Measurements from ENCODE around the gene RND2. TPM values are rescaled to one million over a fixed set of nuclear protein-coding genes. Genes with fewer than 3 reads are reported as not detected.
"Not testable (repeated sequence)": the region's sequence is repeated elsewhere in the genome, so short reads cannot be mapped to it uniquely, and the experiment has no call there.

RND2 gene
- total RNA-seq, 4 donors from 2014 or later = 2.7 to 3.2 (median 2.8) TPM

- TF ChIP-seq EP300 (IDR thresholded peaks at IDR 0.05) = no peak
- no peak for TF ChIP-seq CTCF (IDR thresholded peaks at IDR 0.05)
- no peak for TF ChIP-seq POLR2AphosphoS5 (IDR thresholded peaks at IDR 0.05)
- no peak for TF ChIP-seq POLR2A (IDR thresholded peaks at IDR 0.05; ENCODE audit: low read depth)
- no peaks in the 10 kb centered on the region for H3K9me3 ChIP-seq
Measured at GRCh38 chr17:43040655-43041054, 15.6 kb downstream of the RND2 start.

GRCh38 chr17:43042025-43042628, 17.1 kb downstream of the RND2 start:
- WGBS = 71% methylated on average over 5 of the region's 5 CpGs
- intact Hi-C loops (cut with DNase I) = no loop called here
- Histone ChIP-seq H3K9me3 (no peaks in the 10 kb centered on the region), H3K4me1 (no peaks in the 10 kb centered on the region), H3K27ac (replicated peaks in 1 of 4) (no peak overlapping the region), H3K36me3 (no peaks in the 10 kb centered on the region), H3K4me3 (no peak overlapping the region), H3K27me3 (no peaks in the 10 kb centered on the region)
- DNase-seq (ENCODE audit: extremely low spot score) = no peak
- no peak for TF ChIP-seq POLR2AphosphoS5 (IDR thresholded peaks at IDR 0.05)

More at GRCh38 chr17:43040655-43041054, 15.6 kb downstream of the RND2 start:
- Histone ChIP-seq H3K4me3 (no peak overlapping the region), H3K4me1 (no peaks in the 10 kb centered on the region), H3K36me3 (no peaks in the 10 kb centered on the region), H3K27ac (replicated peaks in 1 of 4) (no peak overlapping the region), H3K27me3 (no peaks in the 10 kb centered on the region)
- WGBS = 86% methylated on average over 2 of the region's 2 CpGs
- intact Hi-C loops (cut with DNase I) = no loop called here
- DNase-seq (ENCODE audit: extremely low spot score) = no peak

GRCh38 chr17:43043307-43043706, 18.3 kb downstream of the RND2 start:
- no peaks in the 10 kb centered on the region for H3K36me3 ChIP-seq

GRCh38 chr17:43044024-43044423, 19.0 kb downstream of the RND2 start:
- H3K4me1 ChIP-seq = no peaks in the 10 kb centered on the region
- 93% methylated on average over 3 of the region's 4 CpGs for WGBS
- intact Hi-C loops (cut with DNase I) = no loop called here

More at GRCh38 chr17:43043307-43043706, 18.3 kb downstream of the RND2 start:
- H3K4me1 ChIP-seq = no peaks in the 10 kb centered on the region
- H3K9me3 ChIP-seq = no peaks in the 10 kb centered on the region
- H3K4me3 ChIP-seq = no peak overlapping the region
- no peak overlapping the region for H3K27ac ChIP-seq (replicated peaks in 1 of 4)
- intact Hi-C loops (cut with DNase I) = no loop called here
- no peak for DNase-seq (ENCODE audit: extremely low spot score)
- TF ChIP-seq CTCF (IDR thresholded peaks at IDR 0.05) (no peak), EP300 (IDR thresholded peaks at IDR 0.05) (no peak), POLR2A (IDR thresholded peaks at IDR 0.05; ENCODE audit: low read depth) (no peak), POLR2AphosphoS5 (IDR thresholded peaks at IDR 0.05) (no peak)
- H3K27me3 ChIP-seq = no peaks in the 10 kb centered on the region

GRCh38 chr17:43051969-43052368, 26.9 kb downstream of the RND2 start:
- no peak for DNase-seq (ENCODE audit: extremely low spot score)
- H3K9me3 ChIP-seq = no peaks in the 10 kb centered on the region
- TF ChIP-seq CTCF (IDR thresholded peaks at IDR 0.05) (no peak), POLR2AphosphoS5 (IDR thresholded peaks at IDR 0.05) (no peak), POLR2A (IDR thresholded peaks at IDR 0.05; ENCODE audit: low read depth) (no peak), EP300 (IDR thresholded peaks at IDR 0.05) (no peak)
- 100% methylated on average over 1 of the region's 1 CpG for WGBS
- intact Hi-C loops (cut with DNase I) = no loop called here
- no peaks in the 10 kb centered on the region for H3K27me3 ChIP-seq
- H3K4me1 ChIP-seq = no peaks in the 10 kb centered on the region
- H3K27ac ChIP-seq (replicated peaks in 1 of 4) = no peak overlapping the region
- no peak overlapping the region for H3K4me3 ChIP-seq
- peaks cover 0 to 51% (median 13%) of the 10 kb centered on the region in 4 donors for H3K36me3 ChIP-seq

More at GRCh38 chr17:43044024-43044423, 19.0 kb downstream of the RND2 start:
- Histone ChIP-seq H3K36me3 (peaks cover 0 to 4% (median 0%) of the 10 kb centered on the region in 4 donors), H3K9me3 (no peaks in the 10 kb centered on the region), H3K27ac (replicated peaks in 1 of 4) (no peak overlapping the region), H3K4me3 (no peak overlapping the region), H3K27me3 (no peaks in the 10 kb centered on the region)
- DNase-seq (ENCODE audit: extremely low spot score) = no peak
- TF ChIP-seq POLR2A (IDR thresholded peaks at IDR 0.05; ENCODE audit: low read depth) = no peak
- no peak for TF ChIP-seq CTCF (IDR thresholded peaks at IDR 0.05)

- H3K4me1 ChIP-seq; DNase-seq (ENCODE audit: extremely low spot score); H3K27me3 ChIP-seq; H3K27ac ChIP-seq (replicated peaks in 1 of 4); H3K9me3 ChIP-seq; intact Hi-C loops (cut with DNase I); H3K4me3 ChIP-seq: not testable (repeated sequence)
- peaks cover 0 to 53% (median 13%) of the 10 kb centered on the region in 4 donors for H3K36me3 ChIP-seq
- 96% methylated on average over 7 of the region's 7 CpGs for WGBS
Measured at GRCh38 chr17:43053008-43053407, 28.0 kb downstream of the RND2 start.
